ENCODE results near the gene NAALADL2.

- TF ChIP-seq CTCF (IDR thresholded peaks at IDR 0.05) (no peak), POLR2AphosphoS5 (IDR thresholded peaks at IDR 0.05; ENCODE audit: low read depth, low read length) (no peak), REST (IDR thresholded peaks at IDR 0.05; ENCODE audit: insufficient read depth in 1 of 2, low read depth in 2 of 2, low read length in 1 of 2) (no peak), TCF7L2 (IDR thresholded peaks at IDR 0.05; ENCODE audit: low read depth, low read length) (no peak), SIN3A (IDR thresholded peaks at IDR 0.05; ENCODE audit: borderline replicate concordance, insufficient read depth, low read depth, low read length) (no peak)
These were observed 734.2 kb downstream of the NAALADL2 start for GRCh38 chr3:175593331-175593730.
